HepG2 (cell line): ENCODE data around the gene OR14K1.

Experiments
- CTCF ChIP-seq: sonication (generic); formaldehyde crosslinking; IDR thresholded peaks from 2 replicates; pipeline ENCODE4 v1.5.0; 2020; ENCODE audit warnings: mild to moderate bottlenecking, missing genetic modification reagents, moderate library complexity
- ETV5 ChIP-seq: IDR thresholded peaks from 2 replicates; pipeline ENCODE4 v1.6.1; 2018; ENCODE audit warnings: missing biosample characterization, missing genetic modification reagents, inconsistent platforms, borderline replicate concordance
- MYC ChIP-seq: sonication (generic); formaldehyde crosslinking; IDR thresholded peaks from 2 replicates; pipeline ENCODE4 v1.9.0; 2021; ENCODE audit warnings: missing genetic modification reagents, borderline replicate concordance

- no peak for TF ChIP-seq ETV5
- TF ChIP-seq MYC, result no peak
- TF ChIP-seq CTCF (CRISPR knock-in tag), result no peak
These were observed 2.3 kb downstream of the OR14K1 start for GRCh38 chr1:247740721-247741120.
